ENCODE data around the gene PRPH. TPM values are rescaled to one million over a fixed set of nuclear protein-coding genes. Genes with fewer than 3 reads are reported as not detected.
A peak's percentile ranks its signal among the peaks of the same experiment; 100 is the strongest.

Gene PRPH
- total and polyA plus RNA-seq, 2 experiments from 2014 or later, result not detected

DNA sequence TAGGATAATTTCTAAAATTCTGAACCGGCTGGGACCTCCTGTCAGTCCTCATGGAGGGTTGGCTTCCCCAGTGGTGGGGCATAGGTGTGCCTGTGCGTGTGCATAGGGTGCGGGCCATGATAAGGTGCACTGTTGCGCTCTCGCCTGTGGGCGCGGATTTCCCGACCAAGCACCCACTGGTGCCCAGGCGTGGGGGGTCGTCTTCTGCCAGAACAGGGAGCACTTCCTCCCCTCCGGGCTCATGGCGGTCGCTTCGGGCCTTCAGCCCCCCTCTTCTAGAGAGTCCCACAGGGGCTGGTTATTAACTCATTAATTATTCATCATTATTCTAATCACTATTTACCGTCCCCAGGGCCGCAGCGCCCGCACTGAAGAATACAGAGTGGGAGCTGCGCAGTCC lies 39.3 kb downstream of the PRPH start:
- no peaks in the 10 kb centered on the region for H3F3A ChIP-seq (ENCODE audit: insufficient read depth)
- no peak overlapping the region for H3K4me3 ChIP-seq
- H3K9me2 ChIP-seq (ENCODE audit: insufficient read depth), result no peaks in the 10 kb centered on the region
- no peak overlapping the region for H2AFZ ChIP-seq
- in situ Hi-C loops (cut with MboI), result no loop called here
- H3K27me3 ChIP-seq (replicated peaks; ENCODE audit: insufficient read depth), result peaks cover 37% of the 10 kb centered on the region
- no peak overlapping the region for H3K9ac ChIP-seq
- H3K4me2 ChIP-seq (ENCODE audit: unreplicated experiment), result no peak overlapping the region
- no peaks in the 10 kb centered on the region for H4K20me1 ChIP-seq (ENCODE audit: insufficient read depth)
- no peak overlapping the region for H3K27ac ChIP-seq
- H3K79me2 ChIP-seq (ENCODE audit: insufficient read depth), result no peaks in the 10 kb centered on the region
- H3K9me3 ChIP-seq (ENCODE audit: low read depth), result no peaks in the 10 kb centered on the region
- 61 to 63% methylated on average over 19 of the region's 19 CpGs for WGBS, 2 experiments (ENCODE audit: low coverage in 1 of 2, low lambda C conversion rate in 2 of 2, missing lambda C conversion rate in 2 of 2)
- H3K36me3 ChIP-seq (ENCODE audit: low read depth), result no peaks in the 10 kb centered on the region
- no peak for DNase-seq
- H3K4me1 ChIP-seq (ENCODE audit: insufficient read depth), result 0 out of 2 replicates have a peak, but pooled peaks cover 2% of the 10 kb centered on the region
- TF ChIP-seq EZH2 (IDR thresholded peaks at IDR 0.05; ENCODE audit: insufficient read depth, poor library complexity, severe bottlenecking) (no peak), EZH2phosphoT487 (IDR thresholded peaks at IDR 0.05; ENCODE audit: insufficient read depth, low read depth) (no peak)

GRCh38 chr12:49334681-49335080 lies 39.7 kb downstream of the PRPH start:
- Histone ChIP-seq H3K4me2 (ENCODE audit: unreplicated experiment) (no peak overlapping the region), H3K27me3 (replicated peaks; ENCODE audit: insufficient read depth) (peaks cover 37% of the 10 kb centered on the region), H3K27ac (no peak overlapping the region), H2AFZ (no peak overlapping the region), H3K9me3 (ENCODE audit: low read depth) (no peaks in the 10 kb centered on the region), H3F3A (ENCODE audit: insufficient read depth) (no peaks in the 10 kb centered on the region), H3K36me3 (ENCODE audit: low read depth) (no peaks in the 10 kb centered on the region), H3K4me1 (ENCODE audit: insufficient read depth) (0 out of 2 replicates have a peak, but pooled peaks cover 2% of the 10 kb centered on the region), H4K20me1 (ENCODE audit: insufficient read depth) (no peaks in the 10 kb centered on the region), H3K79me2 (ENCODE audit: insufficient read depth) (no peaks in the 10 kb centered on the region), H3K9ac (no peak overlapping the region), H3K4me3 (no peak overlapping the region), H3K9me2 (ENCODE audit: insufficient read depth) (no peaks in the 10 kb centered on the region)
- no peak for TF ChIP-seq EZH2phosphoT487 (IDR thresholded peaks at IDR 0.05; ENCODE audit: insufficient read depth, low read depth)
- TF ChIP-seq EZH2 (IDR thresholded peaks at IDR 0.05; ENCODE audit: insufficient read depth, poor library complexity, severe bottlenecking), result no peak
- 44 to 47% methylated on average over 12 of the region's 12 CpGs for WGBS, 2 experiments (ENCODE audit: low coverage in 1 of 2, low lambda C conversion rate in 2 of 2, missing lambda C conversion rate in 2 of 2)
- DNase-seq, result no peak
- in situ Hi-C loops (cut with MboI), result no loop called here

DNA sequence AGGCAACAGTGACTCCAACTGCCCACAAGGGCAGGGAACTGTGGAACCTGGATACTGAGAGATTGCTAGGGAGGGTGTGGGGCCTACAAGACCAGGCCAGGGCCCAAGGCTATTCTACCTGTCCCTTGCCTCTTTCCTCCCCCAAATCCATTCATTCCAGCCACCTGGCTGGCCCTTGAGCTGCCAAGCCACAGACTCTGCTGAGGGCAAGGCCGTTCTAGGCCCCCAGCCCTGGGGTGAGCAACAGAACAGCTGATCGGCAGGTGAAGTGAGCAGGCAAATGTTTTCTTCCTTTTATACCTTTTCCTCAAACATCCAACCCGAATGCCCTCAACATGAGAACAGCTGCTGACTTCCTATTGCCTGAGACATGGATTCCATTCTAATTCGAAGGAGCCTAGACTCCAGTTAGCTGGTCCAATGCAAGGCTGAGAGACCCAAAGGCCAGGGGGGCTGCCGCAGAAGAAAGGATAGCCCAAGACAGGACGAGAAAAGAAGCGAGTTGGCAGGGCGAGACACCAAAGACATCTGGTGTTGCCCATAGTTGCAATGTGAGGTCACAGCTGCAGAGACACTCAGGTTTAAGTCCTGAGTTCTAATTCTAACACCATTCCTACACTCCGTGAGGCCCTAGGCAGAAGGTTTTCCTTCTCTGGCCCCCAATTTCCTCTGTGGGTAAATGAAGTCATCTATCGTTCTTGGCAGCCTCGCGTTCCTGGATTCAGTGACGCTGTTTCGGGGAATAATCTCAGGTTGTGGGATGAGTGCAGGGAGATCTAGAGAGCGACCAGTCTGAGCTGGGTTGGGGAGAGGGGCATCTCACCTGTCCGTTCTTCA lies 40.4 kb downstream of the PRPH start:
- H3K27me3 ChIP-seq (replicated peaks; ENCODE audit: insufficient read depth), result peaks cover 37% of the 10 kb centered on the region
- no peak for DNase-seq

DNA sequence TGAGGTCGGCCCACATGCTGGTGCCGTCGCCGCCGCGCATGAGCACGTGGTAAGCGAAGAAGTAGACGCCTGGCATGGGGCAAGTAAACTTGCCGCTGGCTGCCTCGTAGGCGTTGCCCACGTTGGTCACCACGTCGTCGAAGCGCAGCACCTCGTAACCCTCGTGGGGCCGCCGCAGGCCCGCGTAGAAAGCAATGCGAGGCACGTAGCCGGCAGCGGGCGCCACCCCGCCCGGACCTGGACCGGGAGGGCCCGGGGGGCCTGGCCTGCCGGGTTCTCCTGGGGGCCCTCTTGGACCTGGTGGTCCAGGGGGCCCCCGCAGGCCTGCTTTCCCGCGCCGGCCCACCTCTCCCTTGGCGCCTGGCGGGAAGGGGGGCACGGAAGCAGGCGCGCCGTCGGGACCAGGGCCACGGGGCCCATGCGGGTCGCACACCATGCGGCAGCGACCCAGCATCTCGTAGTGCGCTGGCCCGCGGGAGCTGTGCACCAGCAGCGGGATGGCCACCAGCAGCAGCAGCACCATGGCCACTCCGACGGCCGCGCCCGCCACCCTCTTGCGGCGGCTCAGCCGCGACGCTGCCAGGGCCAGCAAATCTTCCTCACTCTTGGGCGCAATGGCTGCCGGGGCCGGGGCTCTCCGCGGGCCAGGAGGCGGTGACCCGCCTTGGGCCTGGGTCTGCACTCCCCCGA lies 41.2 kb downstream of the PRPH start:
- H2AFZ ChIP-seq, result peak overlapping the region; percentile 74; the same call in 1 of the 2 replicates
- no peaks in the 10 kb centered on the region for H3K79me2 ChIP-seq (ENCODE audit: insufficient read depth)
- H3K4me1 ChIP-seq (ENCODE audit: insufficient read depth), result 0 out of 2 replicates have a peak, but pooled peaks cover 2% of the 10 kb centered on the region
- in situ Hi-C loops (cut with MboI), result no loop called here
- TF ChIP-seq EZH2 (IDR thresholded peaks at IDR 0.05; ENCODE audit: insufficient read depth, poor library complexity, severe bottlenecking), result no peak
- TF ChIP-seq EZH2phosphoT487 (IDR thresholded peaks at IDR 0.05; ENCODE audit: insufficient read depth, low read depth), result no peak
- no peak for DNase-seq
- H3K4me3 ChIP-seq, result no peak overlapping the region
- no peaks in the 10 kb centered on the region for H3K9me3 ChIP-seq (ENCODE audit: low read depth)
- no peaks in the 10 kb centered on the region for H3K36me3 ChIP-seq (ENCODE audit: low read depth)
- H3K9ac ChIP-seq, result no peak overlapping the region
- H4K20me1 ChIP-seq (ENCODE audit: insufficient read depth), result no peaks in the 10 kb centered on the region
- H3K27me3 ChIP-seq (replicated peaks; ENCODE audit: insufficient read depth), result peaks cover 44% of the 10 kb centered on the region
- no peaks in the 10 kb centered on the region for H3F3A ChIP-seq (ENCODE audit: insufficient read depth)
- no peak overlapping the region for H3K27ac ChIP-seq
- WGBS, 2 experiments (ENCODE audit: low coverage in 1 of 2, low lambda C conversion rate in 2 of 2, missing lambda C conversion rate in 2 of 2), result 7 to 8% methylated on average over 29 to 52 of the region's 72 CpGs
- no peak overlapping the region for H3K4me2 ChIP-seq (ENCODE audit: unreplicated experiment)
- no peaks in the 10 kb centered on the region for H3K9me2 ChIP-seq (ENCODE audit: insufficient read depth)

More for the DNA sequence above, 40.4 kb downstream of the PRPH start:
- Histone ChIP-seq H3K4me1 (ENCODE audit: insufficient read depth) (0 out of 2 replicates have a peak, but pooled peaks cover 2% of the 10 kb centered on the region), H3K9ac (no peak overlapping the region), H3F3A (ENCODE audit: insufficient read depth) (no peaks in the 10 kb centered on the region), H3K4me2 (ENCODE audit: unreplicated experiment) (no peak overlapping the region), H4K20me1 (ENCODE audit: insufficient read depth) (no peaks in the 10 kb centered on the region), H2AFZ (no peak overlapping the region), H3K79me2 (ENCODE audit: insufficient read depth) (no peaks in the 10 kb centered on the region), H3K9me2 (ENCODE audit: insufficient read depth) (no peaks in the 10 kb centered on the region), H3K4me3 (no peak overlapping the region), H3K9me3 (ENCODE audit: low read depth) (no peaks in the 10 kb centered on the region), H3K27ac (no peak overlapping the region), H3K36me3 (ENCODE audit: low read depth) (no peaks in the 10 kb centered on the region)
- in situ Hi-C loops (cut with MboI), result no loop called here
- no peak for TF ChIP-seq EZH2 (IDR thresholded peaks at IDR 0.05; ENCODE audit: insufficient read depth, poor library complexity, severe bottlenecking)
- 0 out of 2 replicates have a peak, but pooled peaks have one; percentile 35 for TF ChIP-seq EZH2phosphoT487 (IDR thresholded peaks at IDR 0.05; ENCODE audit: insufficient read depth, low read depth)
- 44% methylated on average over 16 of the region's 16 CpGs for WGBS, 2 experiments (ENCODE audit: low coverage in 1 of 2, low lambda C conversion rate in 2 of 2, missing lambda C conversion rate in 2 of 2)

All from GM23248 (cell line).